Right ventricle myocardium superior (tissue), 1 donor: ENCODE measurements around the gene MT1F. TPM values are rescaled to one million over a fixed set of nuclear protein-coding genes. Genes with fewer than 3 reads are reported as not detected.
"Not testable (repeated sequence)": the region's sequence is repeated elsewhere in the genome, so short reads cannot be mapped to it uniquely, and the experiment has no call there.

Source experiments
- ATAC-seq: fragments of 200-7000 bp; cut with Tn5 transposase; one replicate; pipeline ENCODE4 v1.9.1; 2020; ENCODE audit warnings: mild to moderate bottlenecking; ENCODE audit not compliant: poor library complexity
- DNase-seq: peaks from one replicate; pipeline ENCODE4 v3.0.0-alpha.2; 2020
- intact Hi-C: fragments of 100-400 bp; cut with DNase I; formaldehyde crosslinking; loops from one replicate; pipeline ENCODE4 v1.11.2; 2022
- long read RNA-seq: library from polyadenylated mRNA; unstranded; transcript quantifications from one replicate; pipeline ENCODE4 v2.0.0, GENCODE V29; 2021
- total RNA-seq: library from RNA; stranded (reverse); fragmentation: NEBNext Ultra II Directional; extraction: Animal tissue kit (Norgen Biotek cat#: 25700); gene quantifications from one replicate; pipeline ENCODE4 v1.2.1, GENCODE V29; 2021
- donor health status: DM: no; HTN: yes; CAD: no; lungs with severe emphysema.

Gene MT1F
- 2.1 TPM for total RNA-seq
- long read RNA-seq, partial matches to known transcripts = 0 of 1 reads
- long read RNA-seq, other reads (novel, unspliced or antisense) = 0 of 1 reads

GRCh38 chr16:56657555-56658326 lies at the start of gene MT1F:
TSS of gene MT1F (plus strand) at chr16:56657959. CDS start at chr16:56658059, 100 bp downstream.
- intact Hi-C loops = no loop called here
- DNase-seq (peak; percentile 84), ATAC-seq (peak; percentile 93)

- intact Hi-C loops = loop anchor here (2.0 kb wide), 1 partner anchor 75 kb away; the partner anchor contains the start of gene MT1X
- ATAC-seq = peak; percentile 84
- peak; percentile 98 for DNase-seq
Observed at GRCh38 chr16:56608043-56608875, 49.5 kb upstream of the MT1F start, which contains the start of gene MT2A. TSS of gene MT2A (plus strand) at chr16:56608584. CDS start at chr16:56608656, 72 bp downstream.

DNA sequence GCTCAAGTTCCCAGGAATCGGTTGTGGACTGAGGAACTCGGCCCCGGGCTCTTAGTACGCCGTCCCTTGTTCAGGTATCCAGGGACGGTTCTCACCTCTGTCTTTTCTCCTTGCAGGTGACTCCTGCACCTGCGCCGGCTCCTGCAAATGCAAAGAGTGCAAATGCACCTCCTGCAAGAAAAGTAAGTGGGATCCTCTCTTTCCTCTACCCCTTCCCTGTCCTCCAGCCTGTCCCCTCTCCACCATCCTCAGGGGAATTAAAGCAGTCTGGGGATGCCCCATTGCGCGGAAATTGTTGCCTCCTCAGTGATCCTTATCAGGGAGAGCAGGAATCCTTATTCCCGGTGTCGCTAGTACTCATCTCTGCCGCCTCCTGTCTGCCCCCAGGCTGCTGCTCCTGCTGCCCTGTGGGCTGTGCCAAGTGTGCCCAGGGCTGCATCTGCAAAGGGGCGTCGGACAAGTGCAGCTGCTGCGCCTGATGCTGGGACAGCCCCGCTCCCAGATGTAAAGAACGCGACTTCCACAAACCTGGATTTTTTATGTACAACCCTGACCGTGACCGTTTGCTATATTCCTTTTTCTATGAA lies 48.8 kb upstream of the MT1F start:
- intact Hi-C loops = loop anchor here (2.0 kb wide), 1 partner anchor 74 kb away; the partner anchor contains the start of gene MT1X

DNA sequence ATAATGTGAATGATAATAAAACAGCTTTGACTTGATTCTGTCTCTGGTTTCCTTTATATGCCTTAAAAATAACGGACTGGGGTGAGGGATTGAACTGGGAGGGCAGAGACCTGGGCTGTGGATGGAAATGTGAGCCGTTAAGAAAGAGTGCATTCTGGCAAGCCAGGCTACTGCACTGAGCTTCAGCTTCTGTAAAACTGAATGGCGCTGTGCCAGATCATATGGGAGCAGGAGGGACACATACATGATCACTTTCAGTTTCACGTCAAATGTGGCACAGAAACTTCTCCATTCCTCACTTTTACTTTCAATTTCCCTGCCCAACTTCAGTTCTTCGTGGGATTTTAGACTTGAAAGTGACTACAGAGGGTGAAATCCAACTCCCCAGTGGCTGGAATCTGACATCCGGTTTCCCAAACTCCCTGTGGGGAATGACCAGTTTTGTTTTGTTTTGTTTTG lies 48.3 kb upstream of the MT1F start:
- peak; percentile 23 for ATAC-seq
- intact Hi-C loops = loop anchor here (2.0 kb wide), 1 partner anchor 73 kb away; the partner anchor contains the start of gene MT1X
- DNase-seq = peak; percentile 70

More for the DNA sequence above, 48.8 kb upstream of the MT1F start:
- ATAC-seq (no peak), DNase-seq (no peak)

GRCh38 chr16:56610017-56610608 lies 47.6 kb upstream of the MT1F start:
- intact Hi-C loops = no loop called here
- DNase-seq (no peak), ATAC-seq (peak; percentile 3)

DNA sequence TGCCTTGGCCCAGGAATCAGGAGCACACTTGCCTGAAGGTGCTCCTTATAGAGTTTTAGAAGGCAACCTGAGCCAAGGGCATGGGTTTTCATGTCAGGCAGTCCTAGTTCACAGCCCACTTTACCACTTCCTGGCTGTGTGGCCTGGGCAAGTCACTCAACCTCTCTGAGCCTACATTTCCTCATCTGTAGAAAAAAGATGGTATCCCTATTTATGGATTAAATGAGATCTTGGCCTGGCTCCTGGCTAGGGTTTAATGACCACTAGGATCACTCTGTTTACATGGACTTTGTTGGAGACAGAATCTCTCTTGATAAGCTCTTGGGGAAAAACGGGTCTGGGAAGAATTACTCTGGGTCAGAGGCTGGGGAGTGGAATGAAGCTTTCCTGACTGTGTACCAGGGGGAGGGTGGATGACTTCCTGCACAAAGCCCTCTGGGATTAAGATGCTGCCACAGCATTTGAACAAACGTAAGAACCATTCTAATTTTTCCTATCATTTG lies 47.1 kb upstream of the MT1F start:
- intact Hi-C loops = no loop called here
- DNase-seq (no peak), ATAC-seq (no peak)

DNA sequence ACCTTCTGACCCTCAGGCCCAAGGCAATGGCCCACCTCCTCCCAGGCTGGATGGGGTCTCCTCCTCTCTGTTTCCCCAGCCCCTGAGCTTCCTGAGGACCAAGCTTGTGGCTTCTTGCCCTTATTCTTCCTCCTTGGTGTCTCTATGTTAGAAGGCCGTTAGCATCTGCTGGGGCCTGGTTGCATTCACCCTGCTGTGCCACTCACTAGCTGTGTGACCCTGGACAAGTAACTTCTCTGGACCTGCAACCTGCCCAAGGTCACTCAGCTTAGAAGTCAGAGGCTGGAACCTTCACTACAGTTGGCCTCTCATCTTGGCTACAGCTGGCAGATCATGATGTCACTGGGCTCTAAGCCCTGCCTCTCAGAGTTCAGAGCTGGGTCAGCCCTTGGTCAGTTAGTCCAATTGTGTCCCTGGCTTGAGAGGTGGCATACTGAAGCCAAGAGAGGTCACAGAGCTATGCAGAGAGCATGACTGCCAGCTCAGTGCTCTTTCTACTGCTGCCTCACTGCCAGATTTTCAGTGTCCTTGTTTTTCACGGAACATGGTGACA lies 46.4 kb upstream of the MT1F start:
- intact Hi-C loops = no loop called here
- DNase-seq = peak; percentile 81

GRCh38 chr16:56613706-56614105 lies 44.1 kb upstream of the MT1F start:
- DNase-seq (no peak), ATAC-seq (no peak)
- intact Hi-C loops = no loop called here

More for the DNA sequence above, 46.4 kb upstream of the MT1F start:
- ATAC-seq = peak; percentile 64

GRCh38 chr16:56614549-56614991 lies 43.2 kb upstream of the MT1F start:
- ATAC-seq (no peak), DNase-seq (no peak)
- intact Hi-C loops = no loop called here

GRCh38 chr16:56615353-56615752 lies 42.4 kb upstream of the MT1F start:
- ATAC-seq (no peak), DNase-seq (no peak)
- intact Hi-C loops = no loop called here

DNA sequence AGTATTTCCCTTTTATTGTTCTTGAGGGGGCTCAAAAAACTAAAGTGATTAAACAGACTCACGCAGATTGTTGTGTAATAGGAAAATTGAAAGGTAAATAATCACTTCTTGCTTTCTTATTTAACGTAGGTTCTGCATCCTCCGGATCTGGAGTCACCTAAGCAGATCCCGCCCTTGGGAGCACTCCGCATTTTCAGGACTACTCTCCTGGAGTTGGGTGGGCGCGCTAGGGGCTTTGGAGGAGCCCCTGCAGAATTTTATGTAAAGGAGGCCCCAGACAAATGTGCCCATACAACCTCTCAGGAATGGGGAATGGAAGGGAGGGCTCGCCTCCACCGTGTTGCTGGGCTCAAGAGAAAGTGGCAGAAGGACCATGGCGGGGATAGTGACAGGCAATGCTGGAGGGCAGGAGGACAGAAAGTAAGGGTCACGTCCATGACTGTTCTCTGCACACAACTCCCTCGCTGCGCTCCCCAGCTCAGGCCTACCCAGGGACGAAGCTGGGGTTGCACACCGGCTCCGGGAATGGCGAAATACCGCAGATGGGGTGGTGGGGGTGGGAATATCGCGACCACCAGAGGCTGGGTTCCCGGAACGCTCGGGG lies 41.0 kb upstream of the MT1F start:
- intact Hi-C loops = no loop called here
- ATAC-seq = peak; percentile 11
- DNase-seq = no peak

DNA sequence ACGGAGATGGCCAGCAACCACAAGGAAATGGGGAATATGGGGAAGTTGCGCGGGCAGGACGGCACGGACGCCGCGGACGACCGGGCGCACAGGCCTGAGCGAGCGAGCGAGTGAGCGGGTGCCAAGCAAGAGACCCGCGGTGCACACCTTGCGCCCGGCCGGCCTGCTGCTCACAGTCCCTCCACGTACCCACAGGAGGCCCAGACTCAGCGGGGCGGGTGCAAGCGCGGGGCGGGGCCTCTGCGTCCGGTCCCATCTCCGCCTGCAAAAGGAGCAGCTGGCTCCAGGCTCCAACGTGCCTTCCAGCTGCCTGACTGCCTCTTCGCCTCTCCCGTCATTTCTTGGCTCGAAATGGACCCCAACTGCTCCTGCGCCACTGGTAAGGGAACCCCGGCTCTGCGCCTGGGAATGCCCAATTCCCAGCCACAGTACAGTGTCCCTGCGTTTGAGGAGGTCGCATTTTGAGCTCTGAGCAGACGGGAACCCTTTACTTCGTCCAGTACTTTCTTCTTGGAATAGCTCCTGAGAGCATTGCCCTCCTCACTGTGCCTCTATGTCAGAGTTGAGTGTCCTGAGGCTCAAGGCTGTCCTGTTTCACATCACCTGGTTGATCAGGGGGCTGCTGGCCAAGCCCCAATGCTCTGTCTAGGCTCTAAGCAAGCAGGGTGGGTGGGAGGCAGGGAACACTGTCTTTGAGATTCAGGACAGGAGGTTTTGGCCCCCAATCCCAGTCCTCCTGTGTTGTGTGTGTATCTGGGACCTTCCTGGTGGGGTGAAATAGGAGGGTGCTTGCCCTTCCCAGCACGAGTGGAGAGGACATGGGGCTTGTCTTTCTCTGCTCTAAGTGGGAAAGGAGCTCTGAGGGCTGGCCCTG lies 40.3 kb upstream of the MT1F start:
- intact Hi-C loops = no loop called here
- DNase-seq (peak; percentile 92), ATAC-seq (peak; percentile 95)

- no peak for DNase-seq
- intact Hi-C loops = no loop called here
- ATAC-seq = no peak
Observed at GRCh38 chr16:56618138-56618537, 39.6 kb upstream of the MT1F start.

- no peak for DNase-seq
- intact Hi-C loops = no loop called here
- no peak for ATAC-seq
Observed at GRCh38 chr16:56620339-56620897, 37.3 kb upstream of the MT1F start.

DNA sequence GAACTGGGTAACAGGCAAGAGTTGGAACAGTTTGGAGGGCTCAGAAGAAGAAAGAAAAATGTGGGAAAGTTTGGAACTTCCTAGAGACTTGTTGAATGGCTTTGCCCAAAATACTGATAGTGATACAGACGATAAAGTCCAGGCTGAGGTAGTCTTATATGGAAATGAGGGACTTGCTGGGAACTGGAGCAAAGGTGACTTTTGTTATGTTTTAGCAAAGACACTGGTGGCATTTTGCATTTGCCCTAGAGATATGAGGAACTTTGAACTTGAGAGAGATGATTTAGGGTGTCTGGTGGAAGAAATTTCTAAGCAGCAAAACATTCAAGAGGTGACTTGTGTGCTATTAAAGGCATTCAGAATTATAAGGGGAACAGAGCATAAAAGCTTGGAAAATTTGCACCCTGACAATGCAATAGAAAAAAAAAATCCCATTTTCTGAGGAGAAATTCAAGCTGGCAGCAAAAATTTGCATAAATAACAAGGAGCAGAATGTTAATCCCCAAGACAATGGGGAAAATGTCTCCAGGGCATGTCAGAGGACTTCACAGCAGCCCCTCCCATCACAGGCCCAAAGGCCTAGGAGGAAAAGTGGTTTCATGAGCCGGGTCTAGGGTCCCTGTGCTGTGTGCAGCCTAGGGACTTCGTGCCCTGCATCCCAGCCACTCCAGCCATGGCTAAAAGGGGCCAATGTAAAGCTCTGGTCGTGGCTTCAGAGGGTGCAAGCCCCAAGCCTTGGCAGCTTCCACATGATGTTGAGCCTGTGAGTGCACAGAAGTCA lies 35.9 kb upstream of the MT1F start:
- ATAC-seq, DNase-seq, intact Hi-C loops: not testable (repeated sequence)

DNA sequence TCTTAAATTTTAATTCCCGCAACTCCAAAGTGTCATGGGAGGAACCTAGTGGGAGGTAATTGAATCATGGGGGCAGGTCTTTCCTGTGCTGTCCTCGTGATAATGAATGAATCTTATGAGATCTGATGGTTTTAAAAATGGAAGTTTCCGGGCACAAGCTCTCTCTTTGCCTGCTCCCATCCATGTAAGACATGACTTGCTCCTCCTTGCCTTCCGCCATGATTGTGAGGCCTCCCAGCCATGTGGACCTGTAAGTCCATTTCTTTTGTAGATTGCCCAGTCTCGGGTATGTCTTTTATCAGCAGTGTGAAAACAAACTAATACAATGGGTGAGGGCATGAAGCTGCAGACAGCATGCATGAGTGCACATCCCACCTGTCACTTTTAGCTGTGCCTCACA lies 34.6 kb upstream of the MT1F start:
- intact Hi-C loops, DNase-seq, ATAC-seq: not testable (repeated sequence)
